Dermis microvascular lymphatic vessel endothelial cell (primary cell): ENCODE measurements around the gene IFIT1. TPM values are rescaled to one million over a fixed set of nuclear protein-coding genes. Genes with fewer than 3 reads are reported as not detected.
"Not testable (repeated sequence)": the region's sequence is repeated elsewhere in the genome, so short reads cannot be mapped to it uniquely, and the experiment has no call there.

Experiments
- DNase-seq, 2 donors: peaks; one replicate each; pipeline versions ENCODE4 v3.0.0 to v3.0.0-alpha.2; 2010; ENCODE audit warnings: low read depth in 2 of 2
- total RNA-seq: library from RNA; depleted of rRNA; stranded (reverse); fragments of >200 nt; gene quantifications from 2 replicates; pipeline ENCODE4 v1.2.1, GENCODE V29; 2014

Gene IFIT1
- 1.0 and 1.8 TPM in 2 replicates for total RNA-seq

GRCh38 chr10:89391907-89392756 is at the start of gene IFIT1:
IFIT1 (plus strand) TSS chr10:89392623; CDS start chr10:89392713, 90 bp downstream.
- DNase-seq, result peak; percentile 70 to 72

GRCh38 chr10:89343089-89343767 is 49.2 kb upstream of the IFIT1 start:
- DNase-seq, result no peak

GRCh38 chr10:89344156-89344555 is 48.3 kb upstream of the IFIT1 start:
- DNase-seq, result no peak

GRCh38 chr10:89345367-89346000 is 46.9 kb upstream of the IFIT1 start:
- no peak for DNase-seq

GRCh38 chr10:89346405-89347254 is 45.8 kb upstream of the IFIT1 start:
- peak; percentile 72 to 91 for DNase-seq

- peak; percentile 65 to 68 for DNase-seq
Measured at GRCh38 chr10:89347701-89348457, 44.5 kb upstream of the IFIT1 start.

- DNase-seq, result peak in 1 of 2 donors; percentile 30
Measured at GRCh38 chr10:89348481-89348880, 43.9 kb upstream of the IFIT1 start.

GRCh38 chr10:89348975-89349374 is 43.4 kb upstream of the IFIT1 start:
- DNase-seq, result no peak

- not testable (repeated sequence) for DNase-seq
Measured at GRCh38 chr10:89350631-89351315, 41.6 kb upstream of the IFIT1 start.

GRCh38 chr10:89351412-89351779 is 41.0 kb upstream of the IFIT1 start:
- no peak for DNase-seq

GRCh38 chr10:89351780-89352597 is 40.4 kb upstream of the IFIT1 start:
- DNase-seq, result no peak

- DNase-seq, result no peak
Measured at GRCh38 chr10:89352802-89353201, 39.6 kb upstream of the IFIT1 start.

GRCh38 chr10:89355394-89355931 is 37.0 kb upstream of the IFIT1 start:
- no peak for DNase-seq

GRCh38 chr10:89357096-89357495 is 35.3 kb upstream of the IFIT1 start:
- DNase-seq, result no peak

GRCh38 chr10:89357975-89358374 is 34.4 kb upstream of the IFIT1 start:
- no peak for DNase-seq

GRCh38 chr10:89360157-89360556 is 32.3 kb upstream of the IFIT1 start:
- no peak for DNase-seq

- DNase-seq, result no peak
Measured at GRCh38 chr10:89362929-89363328, 29.5 kb upstream of the IFIT1 start.

GRCh38 chr10:89363729-89364442 is 28.5 kb upstream of the IFIT1 start:
- DNase-seq, result no peak
